Hepatocyte (in vitro differentiated cells): Measurements from ENCODE around the gene ZNF385A. TPM values are rescaled to one million over a fixed set of nuclear protein-coding genes. Genes with fewer than 3 reads are reported as not detected.
A peak's percentile ranks its signal among the peaks of the same experiment; 100 is the strongest.

Experiments
- DNase-seq: peaks from one replicate; pipeline ENCODE4 v3.0.0-alpha.2; 2016; ENCODE audit warnings: low spot score
- H2AFZ ChIP-seq: fragments of 200-600 bp; sonication (generic); 2 replicates; pipeline ENCODE4 v1.6.0; 2016; ENCODE audit warnings: antibody characterized with exemption, mild to moderate bottlenecking
- H3K27ac ChIP-seq: fragments of 200-600 bp; sonication (generic); 2 replicates; pipeline ENCODE4 v1.5.1; 2016; ENCODE audit warnings: mild to moderate bottlenecking
- H3K27me3 ChIP-seq: fragments of 200-600 bp; sonication (generic); 2 replicates; pipeline ENCODE4 v1.6.1; 2016
- H3K36me3 ChIP-seq: fragments of 200-600 bp; sonication (generic); replicated peaks from 2 replicates; pipeline ENCODE4 v1.5.1; 2016; ENCODE audit warnings: low read depth; ENCODE audit not compliant: insufficient read depth
- H3K4me1 ChIP-seq: fragments of 200-600 bp; sonication (generic); 2 replicates; pipeline ENCODE4 v1.5.1; 2016; ENCODE audit warnings: mild to moderate bottlenecking, moderate library complexity; ENCODE audit not compliant: insufficient read depth
- H3K4me2 ChIP-seq: fragments of 200-600 bp; sonication (generic); 2 replicates; pipeline ENCODE4 v1.6.0; 2016
- H3K4me3 ChIP-seq: fragments of 200-600 bp; sonication (generic); 2 replicates; pipeline ENCODE4 v1.5.1; 2016; ENCODE audit warnings: mild to moderate bottlenecking
- H3K79me2 ChIP-seq: fragments of 200-600 bp; sonication (generic); 2 replicates; pipeline ENCODE4 v1.6.0; 2017; ENCODE audit warnings: mild to moderate bottlenecking
- H3K9me2 ChIP-seq: fragments of 200-600 bp; sonication (generic); replicated peaks from 2 replicates; pipeline ENCODE4 v1.6.0; 2017; ENCODE audit warnings: mild to moderate bottlenecking; ENCODE audit not compliant: insufficient read depth
- H3K9me3 ChIP-seq: fragments of 200-600 bp; sonication (generic); 2 replicates; pipeline ENCODE4 v1.5.1; 2016; ENCODE audit warnings: low read depth, mild to moderate bottlenecking
- H4K20me1 ChIP-seq: fragments of 200-600 bp; sonication (generic); 2 replicates; pipeline ENCODE4 v1.6.0; 2016; ENCODE audit warnings: mild to moderate bottlenecking; ENCODE audit not compliant: insufficient read depth, poor library complexity, severe bottlenecking
- EZH2 ChIP-seq: fragments of 200-600 bp; sonication (generic); IDR thresholded peaks from 2 replicates; pipeline ENCODE4 v1.6.1; 2016; ENCODE audit warnings: antibody characterized with exemption, mild to moderate bottlenecking, borderline replicate concordance
- EZH2phosphoT487 ChIP-seq: fragments of 200-600 bp; sonication (generic); IDR thresholded peaks from one replicate; pipeline ENCODE4 v1.6.1; 2018; ENCODE audit warnings: antibody characterized with exemption, mild to moderate bottlenecking, low read depth, moderate library complexity; ENCODE audit not compliant: unreplicated experiment, severe bottlenecking
- WGBS: methylation state at CpG from one replicate; pipeline ENCODE4 v1.1.6; 2016; ENCODE audit warnings: low lambda C conversion rate; ENCODE audit errors: missing lambda C conversion rate; 5-methylcytosine and 5-hydroxymethylcytosine counted together
- polyA plus RNA-seq: library from polyadenylated mRNA; unstranded; fragments of >200 nt; fragmentation: Nextera tagmentation; extraction: Ambion mirVana; gene quantifications from 2 replicates; pipeline ENCODE4 v1.2.1, GENCODE V29; 2016
- total RNA-seq: library from RNA; depleted of rRNA; stranded (reverse); fragments of >200 nt; gene quantifications from 2 replicates; pipeline ENCODE4 v1.2.3, GENCODE V29; 2014
- TF ChIP-seq, protein P1 (sequence below): fragments of 200-600 bp; sonication (generic); IDR thresholded peaks from 2 replicates; pipeline ENCODE4 v1.5.1; 2016; ENCODE audit warnings: antibody characterized with exemption, mild to moderate bottlenecking; ENCODE audit not compliant: poor library complexity

Gene ZNF385A
- total and polyA plus RNA-seq, 2 experiments from 2014 or later: 4.2 to 5.6 TPM

- Histone ChIP-seq H2AFZ (no peak overlapping the region), H3K9me2 (no peaks in the 10 kb centered on the region), H3K4me2 (no peak overlapping the region), H3K27me3 (no peaks in the 10 kb centered on the region), H3K79me2 (no peaks in the 10 kb centered on the region), H3K9me3 (no peaks in the 10 kb centered on the region), H3K27ac (no peak overlapping the region), H3K4me3 (no peak overlapping the region), H3K4me1 (no peaks in the 10 kb centered on the region), H4K20me1 (no peaks in the 10 kb centered on the region), H3K36me3 (no peaks in the 10 kb centered on the region)
- 74% methylated on average over 8 of the region's 8 CpGs for WGBS
- TF ChIP-seq, protein P1, sequence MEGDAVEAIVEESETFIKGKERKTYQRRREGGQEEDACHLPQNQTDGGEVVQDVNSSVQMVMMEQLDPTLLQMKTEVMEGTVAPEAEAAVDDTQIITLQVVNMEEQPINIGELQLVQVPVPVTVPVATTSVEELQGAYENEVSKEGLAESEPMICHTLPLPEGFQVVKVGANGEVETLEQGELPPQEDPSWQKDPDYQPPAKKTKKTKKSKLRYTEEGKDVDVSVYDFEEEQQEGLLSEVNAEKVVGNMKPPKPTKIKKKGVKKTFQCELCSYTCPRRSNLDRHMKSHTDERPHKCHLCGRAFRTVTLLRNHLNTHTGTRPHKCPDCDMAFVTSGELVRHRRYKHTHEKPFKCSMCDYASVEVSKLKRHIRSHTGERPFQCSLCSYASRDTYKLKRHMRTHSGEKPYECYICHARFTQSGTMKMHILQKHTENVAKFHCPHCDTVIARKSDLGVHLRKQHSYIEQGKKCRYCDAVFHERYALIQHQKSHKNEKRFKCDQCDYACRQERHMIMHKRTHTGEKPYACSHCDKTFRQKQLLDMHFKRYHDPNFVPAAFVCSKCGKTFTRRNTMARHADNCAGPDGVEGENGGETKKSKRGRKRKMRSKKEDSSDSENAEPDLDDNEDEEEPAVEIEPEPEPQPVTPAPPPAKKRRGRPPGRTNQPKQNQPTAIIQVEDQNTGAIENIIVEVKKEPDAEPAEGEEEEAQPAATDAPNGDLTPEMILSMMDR: peak; percentile 99
- no peak for TF ChIP-seq EZH2
- DNase-seq: peak; percentile 87
Observed at GRCh38 chr12:54398995-54399793, 14.7 kb upstream of the ZNF385A start.

DNA sequence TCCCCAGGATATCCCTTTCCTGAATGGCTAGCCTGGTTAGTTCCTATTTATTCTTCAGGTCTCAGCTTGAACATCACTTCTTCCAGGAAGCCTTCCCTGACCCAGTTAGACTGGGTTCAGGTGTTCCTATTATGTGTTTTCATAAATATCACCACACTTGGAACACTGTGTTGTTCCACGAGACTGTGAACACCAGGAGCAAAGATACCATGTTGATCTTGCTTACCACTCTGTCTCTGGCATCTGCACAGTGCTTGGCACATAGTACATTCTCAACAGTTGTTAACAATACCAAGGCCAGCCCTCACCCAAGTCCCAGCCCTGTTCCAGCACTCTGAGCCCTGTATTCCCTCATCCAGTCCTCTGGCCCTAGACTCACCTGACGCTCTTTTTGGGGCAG is 13.7 kb upstream of the ZNF385A start:
- no peak overlapping the region for H3K27ac ChIP-seq
- H3K27me3 ChIP-seq: no peaks in the 10 kb centered on the region
- no peaks in the 10 kb centered on the region for H3K9me2 ChIP-seq
- H3K36me3 ChIP-seq: no peaks in the 10 kb centered on the region
- no peak overlapping the region for H3K4me2 ChIP-seq
- TF ChIP-seq, protein P1: no peak
- TF ChIP-seq EZH2: no peak
- no peak overlapping the region for H3K4me3 ChIP-seq
- H2AFZ ChIP-seq: no peak overlapping the region
- H3K4me1 ChIP-seq: no peaks in the 10 kb centered on the region
- no peaks in the 10 kb centered on the region for H3K9me3 ChIP-seq
- 98% methylated on average over 2 of the region's 2 CpGs for WGBS
- DNase-seq: no peak
- no peaks in the 10 kb centered on the region for H3K79me2 ChIP-seq
- no peaks in the 10 kb centered on the region for H4K20me1 ChIP-seq

- no peaks in the 10 kb centered on the region for H4K20me1 ChIP-seq
- no peaks in the 10 kb centered on the region for H3K4me1 ChIP-seq
- no peaks in the 10 kb centered on the region for H3K9me2 ChIP-seq
- no peak for DNase-seq
- H3K4me2 ChIP-seq: no peak overlapping the region
- no peaks in the 10 kb centered on the region for H3K27me3 ChIP-seq
- H3K36me3 ChIP-seq: no peaks in the 10 kb centered on the region
- no peak overlapping the region for H3K4me3 ChIP-seq
- H3K9me3 ChIP-seq: no peaks in the 10 kb centered on the region
- WGBS: 100% methylated on average over 1 of the region's 1 CpG
- no peak overlapping the region for H2AFZ ChIP-seq
- TF ChIP-seq EZH2phosphoT487: no peak
- TF ChIP-seq, protein P1: no peak
- TF ChIP-seq EZH2: no peak
- H3K27ac ChIP-seq: no peak overlapping the region
- H3K79me2 ChIP-seq: no peaks in the 10 kb centered on the region
Observed at GRCh38 chr12:54397157-54397556, 12.6 kb upstream of the ZNF385A start.

- H2AFZ ChIP-seq: no peak overlapping the region
- no peaks in the 10 kb centered on the region for H3K27me3 ChIP-seq
- no peak overlapping the region for H3K4me2 ChIP-seq
- no peak overlapping the region for H3K27ac ChIP-seq
- no peaks in the 10 kb centered on the region for H4K20me1 ChIP-seq
- no peaks in the 10 kb centered on the region for H3K9me2 ChIP-seq
- no peak for DNase-seq
- no peak overlapping the region for H3K4me3 ChIP-seq
- no peaks in the 10 kb centered on the region for H3K79me2 ChIP-seq
- no peak for TF ChIP-seq EZH2
- no peak for TF ChIP-seq EZH2phosphoT487
- TF ChIP-seq, protein P1: no peak
- H3K36me3 ChIP-seq: no peaks in the 10 kb centered on the region
- no peaks in the 10 kb centered on the region for H3K4me1 ChIP-seq
- no peaks in the 10 kb centered on the region for H3K9me3 ChIP-seq
Observed at GRCh38 chr12:54395545-54395944, 11.0 kb upstream of the ZNF385A start.
